IMR-90 (cell line): ENCODE measurements around the gene YPEL5. TPM values are rescaled to one million over a fixed set of nuclear protein-coding genes. Genes with fewer than 3 reads are reported as not detected.

Experiments used
- ATAC-seq: fragments of 200-7000 bp; cut with Tn5 transposase; 2 replicates; pipeline ENCODE4 v1.9.1; 2020; ENCODE audit warnings: low read depth, mild to moderate bottlenecking, moderate library complexity
- BruUV-seq: library from RNA; stranded (reverse); fragments of 400-500 nt; replicated peaks from 2 replicates; lab custom pipeline; 2021; lab: Mats Ljungman, UMichigan
- CTCF ChIA-PET: fragments of 300-600 bp; formaldehyde crosslinking; extraction: SDS; loops from one replicate; lab custom pipeline; 2021; ENCODE audit warnings: antibody characterized with exemption; lab: Yijun Ruan, JAX
- POLR2A ChIA-PET: fragments of 300-600 bp; sonication (Branson Sonifier 250); formaldehyde crosslinking; loops from one replicate; lab custom pipeline; 2022; ENCODE audit warnings: antibody characterized with exemption; ENCODE audit not compliant: unreplicated experiment; lab: Charles Lee
- DNase-seq: peaks from one replicate; pipeline ENCODE4 v3.0.0; 2013
- H2AFZ ChIP-seq: replicated peaks from 2 replicates; pipeline ENCODE3; 2013; ENCODE audit warnings: low read length, mild to moderate bottlenecking; ENCODE audit not compliant: poor library complexity
- H2AK5ac ChIP-seq: 2 replicates; pipeline ENCODE4 v1.6.1; 2013; ENCODE audit warnings: low read depth, low read length, inconsistent platforms
- H2AK9ac ChIP-seq: replicated peaks from 2 replicates; pipeline ENCODE3; 2013; ENCODE audit warnings: mild to moderate bottlenecking, low read depth, low read length, moderate library complexity; ENCODE audit not compliant: poor library complexity
- H2BK120ac ChIP-seq: 2 replicates; pipeline ENCODE4 v1.6.1; 2013; ENCODE audit warnings: low read depth, low read length, inconsistent platforms
- H2BK15ac ChIP-seq: 3 replicates; pipeline ENCODE4 v1.6.1; 2013; ENCODE audit warnings: low read depth, low read length, inconsistent platforms
- H2BK20ac ChIP-seq: 2 replicates; pipeline ENCODE4 v1.6.1; 2013; ENCODE audit warnings: low read depth, mild to moderate bottlenecking, inconsistent platforms, low read length, moderate library complexity
- H2BK5ac ChIP-seq: 2 replicates; pipeline ENCODE4 v1.6.1; 2013; ENCODE audit warnings: mild to moderate bottlenecking, low read depth, low read length, inconsistent platforms; ENCODE audit not compliant: poor library complexity, severe bottlenecking
- H3K14ac ChIP-seq: replicated peaks from 2 replicates; pipeline ENCODE4 v1.6.1; 2013; ENCODE audit warnings: low read depth, low read length, inconsistent platforms
- H3K18ac ChIP-seq: 2 replicates; pipeline ENCODE4 v1.6.1; 2013; ENCODE audit warnings: low read depth, low read length, control low read depth
- H3K23ac ChIP-seq: 2 replicates; pipeline ENCODE4 v1.6.1; 2013; ENCODE audit warnings: low read depth, low read length, inconsistent platforms
- H3K27ac ChIP-seq: 2 replicates; pipeline ENCODE4 v1.5.1; 2013; ENCODE audit warnings: mild to moderate bottlenecking, control low read depth, low read length; ENCODE audit not compliant: insufficient read depth
- H3K27me3 ChIP-seq: 2 replicates; pipeline ENCODE4 v1.6.1; 2013; ENCODE audit warnings: low read length; ENCODE audit not compliant: control insufficient read depth, insufficient read depth
- H3K36me3 ChIP-seq: 2 replicates; pipeline ENCODE4 v1.6.1; 2013; ENCODE audit warnings: low read length, mixed read lengths; ENCODE audit not compliant: control insufficient read depth, insufficient read depth
- H3K4ac ChIP-seq: 2 replicates; pipeline ENCODE4 v1.6.1; 2013; ENCODE audit warnings: low read depth, low read length, inconsistent platforms
- H3K4me1 ChIP-seq: 2 replicates; pipeline ENCODE4 v1.6.1; 2013; ENCODE audit warnings: low read length, mixed read lengths; ENCODE audit not compliant: control insufficient read depth, insufficient read depth
- H3K4me2 ChIP-seq: 2 replicates; pipeline ENCODE4 v1.6.1; 2013; ENCODE audit warnings: low read depth, mild to moderate bottlenecking, control low read depth, low read length, moderate library complexity
- H3K4me3 ChIP-seq: 2 replicates; pipeline ENCODE4 v1.5.1; 2013; ENCODE audit warnings: low read depth, mild to moderate bottlenecking, control low read depth, low read length, moderate library complexity; ENCODE audit not compliant: insufficient read depth
- H3K56ac ChIP-seq: 2 replicates; pipeline ENCODE4 v1.6.1; 2013; ENCODE audit warnings: low read length, inconsistent platforms; ENCODE audit not compliant: insufficient read depth; ENCODE audit errors: extremely low read depth
- H3K79me1 ChIP-seq, 2 experiments: 2 replicates each; pipeline ENCODE4 v1.6.1; 2013; ENCODE audit warnings: low read length in 2 of 2, inconsistent platforms in 1 of 2, low read depth in 1 of 2
- H3K9ac ChIP-seq: 2 replicates; pipeline ENCODE4 v1.6.1; 2013; ENCODE audit warnings: low read depth, low read length, control low read depth
- H3K9me1 ChIP-seq: 2 replicates; pipeline ENCODE4 v1.6.1; 2013; ENCODE audit warnings: low read length, inconsistent platforms; ENCODE audit not compliant: insufficient read depth
- H3K9me3 ChIP-seq: 2 replicates; pipeline ENCODE4 v1.6.1; 2013; ENCODE audit warnings: low read length; ENCODE audit not compliant: control insufficient read depth, insufficient read depth
- H4K20me1 ChIP-seq: 2 replicates; pipeline ENCODE4 v1.6.1; 2013; ENCODE audit warnings: low read length, inconsistent platforms; ENCODE audit not compliant: insufficient read depth
- H4K5ac ChIP-seq: 2 replicates; pipeline ENCODE4 v1.6.1; 2013; ENCODE audit warnings: mild to moderate bottlenecking, low read depth, low read length, control low read depth
- H4K8ac ChIP-seq, 2 experiments: 2 replicates each; pipeline ENCODE4 v1.6.1; 2013; ENCODE audit warnings: low read depth in 2 of 2, low read length in 2 of 2, control low read depth in 1 of 2, inconsistent platforms in 1 of 2
- H4K91ac ChIP-seq: 2 replicates; pipeline ENCODE4 v1.6.1; 2013; ENCODE audit warnings: low read depth, low read length, inconsistent platforms; ENCODE audit not compliant: insufficient read depth
- CHD1 ChIP-seq: IDR thresholded peaks from 2 replicates; pipeline ENCODE4 v1.6.1; 2012; ENCODE audit warnings: low read depth, low read length, improper control_type of control experiment
- CTCF ChIP-seq: conservative IDR thresholded peaks from 2 replicates; pipeline ENCODE4 v1.5.1; 2012; ENCODE audit warnings: mild to moderate bottlenecking, low read depth, low read length, improper control_type of control experiment
- NFE2L2 ChIP-seq: fragments of 150-350 bp; IDR thresholded peaks from 2 replicates; pipeline ENCODE4 v1.6.1; 2016; ENCODE audit warnings: low read depth, mild to moderate bottlenecking, low read length
- POLR2A ChIP-seq: IDR thresholded peaks from 2 replicates; pipeline ENCODE4 v1.6.1; 2012; ENCODE audit warnings: mild to moderate bottlenecking, low read depth, low read length
- RCOR1 ChIP-seq: IDR thresholded peaks from 2 replicates; pipeline ENCODE4 v1.6.1; 2012; ENCODE audit warnings: mild to moderate bottlenecking, low read length, improper control_type of control experiment; ENCODE audit not compliant: insufficient replicate concordance
- RFX5 ChIP-seq: IDR thresholded peaks from 2 replicates; pipeline ENCODE4 v1.8.0; 2012; ENCODE audit warnings: low read depth, mild to moderate bottlenecking, low read length, moderate library complexity
- SMC3 ChIP-seq: fragments of 150-350 bp; IDR thresholded peaks from 2 replicates; pipeline ENCODE4 v1.6.1; 2016; ENCODE audit warnings: low read depth, mild to moderate bottlenecking, antibody characterized with exemption, low read length, moderate library complexity
- USF2 ChIP-seq: fragments of 150-350 bp; IDR thresholded peaks from 2 replicates; pipeline ENCODE4 v1.6.1; 2017; ENCODE audit warnings: mild to moderate bottlenecking, antibody characterized with exemption, low read length, low read depth
- WGBS, 2 experiments: methylation state at CpG; one replicate each; pipeline versions ENCODE4 v1.1.5 to v1.1.7; 2013; ENCODE audit warnings: missing lambda C conversion rate in 2 of 2; ENCODE audit not compliant: insufficient read length in 1 of 2; ENCODE audit errors: extremely low coverage in 2 of 2; 5-methylcytosine and 5-hydroxymethylcytosine counted together
- dilution Hi-C: fragments of 300-500 bp; cut with HindIII; formaldehyde crosslinking; loops from one replicate; pipeline ENCODE4 v1.14.3; 2018; ENCODE audit warnings: low sequenced_read_pairs; ENCODE audit not compliant: unreplicated experiment
- in situ Hi-C: fragments of 300-500 bp; cut with MboI; formaldehyde crosslinking; loops from 3 replicates; pipeline ENCODE4 v1.14.3; 2019; ENCODE audit warnings: low sequenced_read_pairs, inconsistent platforms, mixed read lengths
- intact Hi-C: fragments of 100-400 bp; cut with micrococcal nuclease; formaldehyde crosslinking; loops from 2 replicates; pipeline ENCODE4 v1.10.0; 2022
- polyA plus RNA-seq, 3 experiments: library from polyadenylated mRNA; depleted of rRNA; stranded (reverse); fragments of >200 nt; gene quantifications; 2 replicates each; pipeline ENCODE4 v1.2.3, GENCODE V29; 2012; ENCODE audit warnings: low replicate concordance in 1 of 3
- total RNA-seq: library from RNA; depleted of rRNA; stranded (reverse); fragments of >200 nt; gene quantifications from 2 replicates; pipeline ENCODE4 v1.2.3, GENCODE V29; 2012

YPEL5 gene
- total and polyA plus RNA-seq, 2 of the 4 experiments (the other 2 are of a cell fraction): 40.7 to 62.6 TPM

GRCh38 chr2:30161929-30162706 lies 15.3 kb downstream of the YPEL5 start:
- Histone ChIP-seq H3K18ac (no peak overlapping the region), H4K91ac (no peak overlapping the region), H3K79me1 (peaks cover 2 to 5% of the 10 kb centered on the region in 2 experiments; a peak in 1 of 4 replicates), H3K9me1 (no peaks in the 10 kb centered on the region; the same call in 1 of the 2 replicates), H2BK120ac (no peak overlapping the region), H3K9ac (no peak overlapping the region), H3K4me1 (peaks cover 5% of the 10 kb centered on the region), H2AFZ (no peak overlapping the region), H3K36me3 (peaks cover 12% of the 10 kb centered on the region), H3K9me3 (no peaks in the 10 kb centered on the region), H3K27ac (no peak overlapping the region), H2AK9ac (no peak overlapping the region), H2BK20ac (no peak overlapping the region), H2BK15ac (no peak overlapping the region), H4K20me1 (no peaks in the 10 kb centered on the region), H3K23ac (no peak overlapping the region), H3K4me2 (no peak overlapping the region), H3K27me3 (no peaks in the 10 kb centered on the region), H3K56ac (no peak overlapping the region), H3K14ac (no peak overlapping the region), H4K8ac (no peak overlapping the region), H4K5ac (no peak overlapping the region), H2BK5ac (no peak overlapping the region), H3K4ac (no peak overlapping the region), H2AK5ac (no peak overlapping the region), H3K4me3 (no peak overlapping the region)
- POLR2A ChIA-PET: no interaction called here
- CTCF ChIA-PET: interaction anchor here (1.0 to 4.2 kb wide), 2 partner anchors 12 to 550 kb away, joined by 3 to 51 read pairs; no protein-coding TSS in a partner anchor
- 73% methylated on average over 3 of the region's 7 CpGs; no CpG with 5 or more reads in 1 of the 2 experiments for WGBS, 2 experiments
- no TSS peak for BruUV-seq
- TF ChIP-seq RCOR1 (no peak), SMC3 (no peak), POLR2A (0 out of 2 replicates have a peak, but pooled peaks have one; percentile 20), NFE2L2 (no peak), USF2 (no peak), CTCF (no peak), CHD1 (no peak), RFX5 (no peak)
- no peak for DNase-seq
- in situ Hi-C loops: loop anchor here (25.0 kb wide), 2 partner anchors 1000 to 1175 kb away; no protein-coding TSS in a partner anchor
- intact Hi-C loops: loop anchor here (10.0 kb wide), 2 partner anchors 1013 to 1173 kb away; no protein-coding TSS in a partner anchor
- no peak for ATAC-seq
- dilution Hi-C loops: no loop called here
